ENCODE measurements around the gene POU2F2.

DNA sequence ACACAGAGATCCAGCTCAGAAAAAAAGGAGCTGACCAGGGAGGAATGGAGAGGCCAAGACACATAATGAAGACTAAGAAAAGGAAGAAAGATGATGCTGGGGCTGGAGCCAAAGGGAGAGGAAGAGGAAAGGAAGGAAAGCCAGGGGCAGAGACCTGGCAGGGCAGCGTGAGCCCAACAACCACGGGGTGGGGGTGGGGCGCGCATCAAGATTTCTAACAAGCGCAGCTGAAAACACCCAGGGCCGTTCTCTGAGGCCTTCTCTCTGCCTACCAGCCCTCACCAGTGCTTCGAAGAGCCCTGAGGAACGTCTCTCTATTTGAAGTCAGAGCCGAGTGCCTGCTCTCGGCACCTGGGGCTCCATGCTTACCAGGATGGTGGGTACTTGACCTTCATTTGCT, 23.6 kb upstream of the POU2F2 start:
- TF ChIP-seq, protein P1, sequence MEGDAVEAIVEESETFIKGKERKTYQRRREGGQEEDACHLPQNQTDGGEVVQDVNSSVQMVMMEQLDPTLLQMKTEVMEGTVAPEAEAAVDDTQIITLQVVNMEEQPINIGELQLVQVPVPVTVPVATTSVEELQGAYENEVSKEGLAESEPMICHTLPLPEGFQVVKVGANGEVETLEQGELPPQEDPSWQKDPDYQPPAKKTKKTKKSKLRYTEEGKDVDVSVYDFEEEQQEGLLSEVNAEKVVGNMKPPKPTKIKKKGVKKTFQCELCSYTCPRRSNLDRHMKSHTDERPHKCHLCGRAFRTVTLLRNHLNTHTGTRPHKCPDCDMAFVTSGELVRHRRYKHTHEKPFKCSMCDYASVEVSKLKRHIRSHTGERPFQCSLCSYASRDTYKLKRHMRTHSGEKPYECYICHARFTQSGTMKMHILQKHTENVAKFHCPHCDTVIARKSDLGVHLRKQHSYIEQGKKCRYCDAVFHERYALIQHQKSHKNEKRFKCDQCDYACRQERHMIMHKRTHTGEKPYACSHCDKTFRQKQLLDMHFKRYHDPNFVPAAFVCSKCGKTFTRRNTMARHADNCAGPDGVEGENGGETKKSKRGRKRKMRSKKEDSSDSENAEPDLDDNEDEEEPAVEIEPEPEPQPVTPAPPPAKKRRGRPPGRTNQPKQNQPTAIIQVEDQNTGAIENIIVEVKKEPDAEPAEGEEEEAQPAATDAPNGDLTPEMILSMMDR (IDR thresholded peaks at IDR 0.05; ENCODE audit: borderline replicate concordance, extremely low read depth, low read length, poor library complexity, severe bottlenecking), result no peak
- no peak for TF ChIP-seq EZH2 (IDR thresholded peaks at IDR 0.05; ENCODE audit: borderline replicate concordance, low read depth, low read length, severe bottlenecking)
